Measurements from ENCODE around the gene LDB3.

Gene LDB3

GRCh38 chr10:86742230-86742629, 73.9 kb downstream of the LDB3 start:
- DNase-seq = no peak

GRCh38 chr10:86744067-86744725, 75.9 kb downstream of the LDB3 start:
- no peak for DNase-seq

GRCh38 chr10:86747796-86748581, 79.7 kb downstream of the LDB3 start:
- DNase-seq = peak; percentile 71 to 79

DNA sequence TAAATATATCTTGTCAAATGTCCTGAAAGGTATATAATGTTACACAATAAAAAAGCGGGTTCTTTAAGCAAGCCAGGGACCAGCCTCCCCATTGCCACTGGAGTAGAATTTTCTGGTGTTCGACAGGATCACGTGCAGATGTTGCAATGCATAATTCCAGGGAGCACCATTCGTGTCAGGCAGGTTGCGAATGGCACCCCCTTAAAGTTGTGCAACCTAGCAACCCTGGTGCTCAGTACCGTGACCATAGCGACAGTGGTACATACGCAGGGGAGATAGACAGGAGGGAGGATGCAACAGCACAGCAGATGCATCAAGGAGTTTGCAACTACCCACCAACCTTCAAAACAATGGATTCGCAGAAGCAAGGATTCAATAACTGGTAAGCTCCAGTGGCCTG, 81.5 kb downstream of the LDB3 start:
- no peak for DNase-seq

DNA sequence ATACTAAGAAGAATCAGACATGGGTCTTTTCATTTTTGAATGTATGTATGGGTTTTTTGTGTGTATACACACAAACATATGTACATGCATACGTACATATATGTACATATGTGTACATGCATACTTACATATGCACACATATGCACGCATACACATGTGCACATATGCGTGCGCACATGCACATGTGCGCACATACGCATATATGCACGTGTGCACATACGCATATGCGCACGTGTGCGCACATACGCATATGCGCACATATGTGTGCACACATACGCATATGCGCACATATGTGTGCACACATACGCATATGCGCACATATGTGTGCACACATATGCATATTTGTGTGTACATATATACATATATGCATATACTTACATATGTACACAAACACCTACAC, 83.2 kb downstream of the LDB3 start:
- no peak for DNase-seq

DNA sequence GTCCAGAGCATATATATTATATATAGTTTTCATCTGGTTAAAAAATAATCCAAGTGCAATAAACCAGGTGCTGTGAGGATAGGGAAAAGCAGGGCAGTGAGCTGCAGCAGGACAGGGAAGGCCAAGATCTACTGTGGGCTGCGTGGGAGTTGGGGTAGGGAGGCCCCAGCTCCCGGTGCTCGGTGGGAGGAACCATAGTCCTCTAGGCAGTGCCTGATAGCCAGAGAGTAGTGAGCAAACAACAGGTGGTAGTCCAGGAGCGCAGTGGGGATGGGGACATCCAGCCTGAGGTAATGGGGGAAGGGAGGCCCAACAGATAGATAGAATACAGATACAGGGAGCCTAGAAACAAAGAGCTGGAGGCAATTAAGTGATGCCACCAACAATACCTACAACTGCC, 84.0 kb downstream of the LDB3 start:
- no peak for DNase-seq

- DNase-seq = no peak
Observed at GRCh38 chr10:86753051-86753450, 84.7 kb downstream of the LDB3 start.

- DNase-seq = no peak
Observed at GRCh38 chr10:86753638-86754434, 85.5 kb downstream of the LDB3 start.

GRCh38 chr10:86755454-86755739, 87.1 kb downstream of the LDB3 start:
- DNase-seq = no peak

DNA sequence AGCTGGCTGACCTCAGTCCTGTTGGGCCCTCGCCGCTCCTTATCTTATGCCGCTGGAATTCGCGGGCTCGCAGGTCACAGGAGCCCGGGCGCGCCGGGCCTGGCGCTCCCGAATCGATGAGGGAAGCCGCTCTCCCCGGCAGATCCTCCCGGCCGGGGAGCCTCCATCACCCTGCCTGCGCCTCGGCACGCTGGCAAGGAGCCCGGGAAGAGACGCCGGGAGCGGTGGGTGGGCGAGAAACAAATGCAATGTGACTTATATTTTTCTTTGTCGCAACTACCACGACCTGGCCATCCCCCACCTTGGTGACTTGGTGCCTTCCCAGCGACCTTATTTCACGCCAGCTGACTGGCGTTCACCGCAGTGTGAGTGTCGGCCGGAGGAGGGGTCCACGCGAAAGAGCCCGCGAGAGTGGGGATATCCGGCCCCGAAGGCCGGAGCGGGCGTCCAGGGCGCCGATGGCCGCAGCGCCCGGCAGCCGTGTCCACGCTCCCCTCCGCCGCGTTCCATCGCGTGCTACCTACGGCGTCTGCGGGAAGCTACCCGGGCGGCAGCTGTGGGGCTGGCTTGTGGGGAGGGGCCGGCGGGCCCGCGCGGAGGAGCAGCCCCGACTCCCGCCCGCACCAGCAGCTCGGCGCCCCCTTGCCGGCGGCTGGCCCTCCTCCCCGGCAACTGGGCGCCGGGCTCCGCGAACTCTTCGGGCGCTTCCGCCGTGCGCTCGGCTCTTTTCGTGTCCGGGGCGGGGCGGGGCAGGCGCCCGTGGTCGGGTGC, 87.6 kb downstream of the LDB3 start:
- DNase-seq = peak; percentile 70 to 81

DNA sequence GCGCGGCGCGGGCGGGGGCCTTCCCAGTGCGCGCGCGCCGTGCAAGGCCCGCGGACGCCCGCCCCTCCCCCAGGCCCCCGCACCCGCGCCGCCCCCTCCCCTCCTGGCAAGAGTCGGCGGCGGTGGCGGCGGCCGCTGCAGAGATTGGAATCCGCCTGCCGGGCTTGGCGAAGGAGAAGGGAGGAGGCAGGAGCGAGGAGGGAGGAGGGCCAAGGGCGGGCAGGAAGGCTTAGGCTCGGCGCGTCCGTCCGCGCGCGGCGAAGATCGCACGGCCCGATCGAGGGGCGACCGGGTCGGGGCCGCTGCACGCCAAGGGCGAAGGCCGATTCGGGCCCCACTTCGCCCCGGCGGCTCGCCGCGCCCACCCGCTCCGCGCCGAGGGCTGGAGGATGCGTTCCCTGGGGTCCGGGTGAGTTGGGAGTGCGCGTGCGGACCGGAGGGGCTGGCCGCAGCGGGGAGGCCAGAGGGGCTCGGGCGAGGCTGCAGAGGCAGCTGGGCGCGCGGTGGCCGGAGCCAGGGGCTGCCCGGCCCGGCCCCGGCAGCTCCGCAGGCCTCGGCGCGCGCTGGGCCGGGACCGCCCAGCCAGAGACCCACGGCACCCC, 88.3 kb downstream of the LDB3 start, which contains the start of gene BMPR1A:
BMPR1A (plus strand) TSS at position 109 of the 602 bp plus-strand sequence. CDS start 119,400 bp downstream, outside the sequence.
- peak in 1 of 2 experiments; percentile 58 for DNase-seq

DNA sequence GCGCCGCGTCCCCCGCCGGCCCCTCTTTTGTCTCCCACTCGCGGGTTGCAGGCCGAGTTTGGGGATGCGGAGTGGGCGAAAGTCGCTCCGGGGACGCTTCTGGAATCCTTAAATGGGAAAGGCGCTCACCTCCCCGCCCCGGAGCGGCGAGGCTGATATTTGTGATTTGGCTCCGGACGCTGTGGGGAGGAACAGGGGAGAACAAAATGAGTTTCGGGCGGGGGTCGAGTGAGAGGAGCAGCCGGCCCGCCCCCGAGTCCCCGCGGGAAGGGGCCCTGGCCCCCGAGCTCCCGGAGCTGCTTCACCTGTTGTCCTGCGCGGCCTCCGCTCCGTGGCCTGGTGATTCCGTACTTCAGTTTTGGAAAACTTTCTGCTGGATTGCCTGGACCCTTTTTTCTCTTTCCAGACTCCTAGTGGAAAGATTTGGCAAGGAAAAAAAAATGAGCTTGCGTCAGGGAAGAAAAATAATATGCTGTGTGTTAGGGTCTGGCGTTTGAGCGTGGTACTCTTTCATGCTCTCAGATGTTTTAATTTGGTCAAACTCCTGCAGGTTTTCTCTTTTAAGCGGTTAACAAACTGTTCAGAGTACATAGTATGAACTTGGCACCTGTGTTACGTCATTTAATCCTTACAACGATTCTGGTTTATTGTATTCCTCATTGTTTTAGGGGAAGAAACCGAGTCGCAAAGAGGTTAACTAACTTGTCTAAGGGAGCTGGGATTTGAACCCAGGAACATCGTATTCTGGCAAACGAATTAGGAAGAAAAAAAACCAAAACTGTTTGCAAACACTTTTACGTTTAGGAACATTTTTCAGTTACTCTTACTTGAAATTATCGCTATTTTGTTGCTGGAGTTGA, 89.0 kb downstream of the LDB3 start:
- DNase-seq = peak; percentile 38 to 46

GRCh38 chr10:86758189-86759072, 90.1 kb downstream of the LDB3 start:
- no peak for DNase-seq

GRCh38 chr10:86759073-86759672, 90.9 kb downstream of the LDB3 start:
- DNase-seq = no peak

- DNase-seq = no peak
Observed at GRCh38 chr10:86763404-86763803, 95.1 kb downstream of the LDB3 start.

DNA sequence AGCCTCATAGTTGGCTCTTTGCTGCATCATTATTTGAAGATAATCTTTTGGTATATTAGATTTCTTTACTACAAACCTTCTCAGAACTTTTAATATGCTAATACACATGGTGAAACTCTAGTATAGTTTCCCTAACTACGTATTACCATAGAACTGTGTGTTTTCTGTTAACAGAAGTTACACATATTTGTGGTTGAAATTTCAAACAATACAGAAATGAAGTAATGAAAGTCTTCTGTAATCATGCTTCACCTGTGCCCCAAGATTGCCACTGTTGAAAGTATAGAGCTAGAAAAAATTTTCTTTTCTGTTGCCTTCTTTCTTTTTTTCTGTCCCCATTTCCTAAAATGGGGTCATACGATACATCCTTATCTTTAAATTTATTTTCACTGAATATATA, 97.2 kb downstream of the LDB3 start:
- DNase-seq = no peak

DNA sequence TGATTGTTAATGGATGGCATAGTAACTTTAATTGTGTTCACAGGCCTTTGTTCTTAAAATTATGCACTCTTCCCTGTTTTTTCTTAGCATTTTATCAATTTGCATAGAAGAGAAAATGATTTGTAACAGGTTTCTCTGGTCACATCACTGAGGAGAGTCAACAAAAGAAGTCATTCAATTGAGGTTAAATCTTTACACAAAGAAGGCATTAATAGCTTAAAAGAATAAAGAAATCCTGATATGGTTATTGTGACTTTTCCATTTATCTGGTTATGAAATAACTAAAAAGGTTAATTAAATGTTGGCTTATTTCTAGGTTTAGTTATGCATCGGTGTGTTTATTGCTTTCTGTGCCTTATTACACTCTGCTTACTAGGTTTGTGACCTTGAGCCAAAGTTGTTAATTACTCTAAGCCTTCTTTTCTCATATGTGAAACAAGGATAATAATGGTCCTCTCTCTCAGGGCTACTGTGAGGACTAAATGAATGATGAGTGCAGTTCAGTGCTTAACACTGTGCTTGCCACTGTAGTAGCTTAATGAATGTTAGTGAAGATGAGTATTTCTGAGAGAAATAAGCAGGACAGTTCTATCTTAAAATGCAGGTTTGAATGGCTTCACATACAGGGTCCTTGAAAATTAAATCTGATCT, 100.2 kb downstream of the LDB3 start:
- DNase-seq = no peak

DNA sequence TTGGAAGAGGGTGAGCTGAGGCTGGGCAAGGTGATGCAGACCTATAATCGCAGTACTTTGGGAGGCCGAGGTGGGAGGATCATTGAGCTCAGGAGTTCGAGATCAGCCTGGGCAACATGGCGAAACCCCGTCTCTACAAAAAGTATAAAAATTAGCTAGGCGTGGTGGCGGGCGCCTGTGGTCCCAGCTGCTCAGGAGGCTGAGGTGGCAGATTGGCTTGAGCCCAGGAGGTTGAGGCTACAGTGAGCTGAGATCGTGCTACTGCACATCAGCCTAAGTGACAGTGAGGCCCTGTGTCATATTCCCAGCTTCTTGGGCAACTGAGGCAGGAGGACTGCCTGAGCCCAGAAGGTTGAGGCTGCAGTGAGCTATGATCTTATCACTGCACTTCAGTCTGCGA, 101.7 kb downstream of the LDB3 start:
- DNase-seq = no peak

DNA sequence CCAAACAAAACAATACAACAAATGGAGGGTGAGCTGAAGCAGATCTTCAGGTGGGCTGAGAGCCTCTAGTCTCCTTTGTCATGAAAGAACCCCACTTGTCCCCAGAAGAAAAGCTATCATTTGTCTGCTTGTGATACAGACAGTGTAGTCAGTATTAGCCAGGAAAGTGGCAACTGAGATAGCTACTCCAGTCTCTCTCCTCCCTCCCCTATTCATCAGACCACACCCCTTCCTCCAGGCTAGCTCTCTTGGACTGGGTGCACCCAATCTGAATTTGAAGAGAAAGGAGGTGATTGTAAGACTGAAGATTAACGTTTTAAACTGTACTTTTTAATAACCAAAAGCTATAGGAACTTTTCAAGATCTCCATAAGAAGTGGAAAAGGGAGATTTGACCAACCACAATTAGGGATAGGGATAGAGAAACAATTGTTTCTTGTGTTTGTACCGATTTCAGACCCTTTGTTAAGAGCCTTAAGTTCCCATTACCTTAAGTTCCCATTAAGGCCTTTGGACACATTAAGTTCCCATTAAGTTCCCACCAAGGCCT, 102.2 kb downstream of the LDB3 start:
- no peak for DNase-seq
